Bone marrow (tissue), 2 donors: ENCODE results near the gene RNU2-63P.
"Not testable (repeated sequence)": the region's sequence is repeated elsewhere in the genome, so short reads cannot be mapped to it uniquely, and the experiment has no call there.

ENCODE experiments used
- DNase-seq, 2 donors: peaks; one replicate each; lab custom pipeline; 2025; lab: John Stamatoyannopoulos, UW

Gene RNU2-63P

DNA sequence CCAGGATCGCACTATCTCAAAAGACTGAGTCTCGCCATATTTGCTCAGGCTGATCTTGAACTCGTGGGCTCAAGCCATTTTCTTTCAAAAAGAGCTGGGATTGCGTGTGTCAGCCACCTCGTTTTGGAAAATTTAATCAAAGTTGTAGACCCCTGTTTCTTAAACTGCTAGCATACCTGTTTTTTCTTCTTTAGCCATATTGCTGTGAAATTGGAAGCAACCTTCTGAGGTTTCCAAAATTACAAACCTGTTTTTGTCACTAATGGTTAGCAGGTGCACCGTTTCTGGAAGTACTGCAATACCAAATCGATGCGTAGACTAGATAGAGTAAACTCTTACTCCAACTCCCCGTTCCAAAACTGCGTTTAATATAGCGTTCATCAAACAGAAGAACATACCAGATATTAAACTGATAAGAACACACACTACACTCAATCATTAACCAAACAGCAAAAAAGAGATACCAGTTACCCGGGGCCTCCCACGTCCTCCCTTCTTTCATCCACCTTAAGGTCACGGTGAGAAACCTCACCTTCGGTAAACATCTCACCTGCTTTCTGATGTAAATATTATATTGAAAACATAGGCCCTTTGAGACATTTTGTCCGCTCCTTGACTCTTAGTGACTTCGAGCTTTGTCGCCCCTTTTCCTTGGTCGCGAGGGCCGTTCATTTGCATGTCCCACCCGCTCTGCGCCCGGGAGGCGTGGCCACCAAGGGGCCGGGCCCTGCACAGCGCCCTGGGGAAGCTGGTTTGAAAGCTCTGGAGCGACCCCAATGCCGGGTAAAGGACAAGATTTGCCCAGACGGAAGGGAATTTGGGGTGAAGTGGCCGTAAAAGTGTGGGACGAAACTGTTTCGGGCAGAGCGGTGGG is at the start of gene RNU2-63P:
Gene RNU2-63P, minus strand, starts transcription at position 462 of the 874 bp plus-strand sequence.
- peak; percentile 77 to 89 for DNase-seq

- no peak for DNase-seq
These were observed 44.9 kb upstream of the RNU2-63P start for GRCh38 chr2:88061295-88061694.

GRCh38 chr2:88060907-88061275 is 44.5 kb upstream of the RNU2-63P start:
- no peak for DNase-seq

DNA sequence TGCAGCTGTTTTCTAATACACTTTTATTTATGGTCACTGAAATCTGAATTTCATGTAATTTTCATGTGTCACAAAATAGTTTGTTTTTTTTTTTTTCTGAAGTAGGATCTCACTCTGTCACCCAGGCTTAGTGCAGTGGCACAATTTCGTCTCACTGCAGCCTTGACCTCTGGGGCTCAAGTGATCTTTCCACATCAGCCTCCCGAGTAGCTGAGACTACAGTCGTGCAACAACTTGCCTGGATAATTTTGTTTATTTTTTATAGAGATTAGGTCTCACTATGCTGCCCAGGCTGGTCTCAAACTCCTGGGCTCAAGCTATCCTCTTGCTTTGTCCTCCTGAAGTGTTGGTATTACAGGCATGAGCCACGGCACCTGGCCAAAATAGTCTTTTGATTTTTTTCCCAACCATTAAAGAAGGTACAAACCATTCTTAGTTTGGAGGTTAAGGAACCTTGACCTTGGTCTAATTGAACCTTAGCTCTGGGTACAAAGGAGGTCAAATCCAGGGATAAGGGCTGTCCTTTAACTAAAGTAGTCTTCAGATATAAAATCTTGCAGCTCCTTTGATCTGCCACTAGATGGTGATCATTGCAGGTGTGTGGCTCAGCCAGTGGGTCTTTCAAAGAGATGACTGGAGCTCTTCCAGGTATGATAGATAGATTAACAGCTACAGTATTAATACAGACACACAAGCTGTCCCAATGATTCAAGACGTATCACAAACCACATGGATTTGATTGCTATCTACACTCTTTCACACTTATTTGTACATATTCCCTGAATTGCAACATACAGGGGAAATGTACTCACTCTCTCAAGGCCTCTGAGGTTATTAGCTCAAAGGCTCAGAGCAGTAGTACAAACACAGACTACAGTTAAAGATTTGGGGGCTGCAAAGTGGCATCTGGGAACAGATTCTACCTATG is 43.9 kb upstream of the RNU2-63P start:
- DNase-seq, result peak in 1 of 2 donors; percentile 17

DNA sequence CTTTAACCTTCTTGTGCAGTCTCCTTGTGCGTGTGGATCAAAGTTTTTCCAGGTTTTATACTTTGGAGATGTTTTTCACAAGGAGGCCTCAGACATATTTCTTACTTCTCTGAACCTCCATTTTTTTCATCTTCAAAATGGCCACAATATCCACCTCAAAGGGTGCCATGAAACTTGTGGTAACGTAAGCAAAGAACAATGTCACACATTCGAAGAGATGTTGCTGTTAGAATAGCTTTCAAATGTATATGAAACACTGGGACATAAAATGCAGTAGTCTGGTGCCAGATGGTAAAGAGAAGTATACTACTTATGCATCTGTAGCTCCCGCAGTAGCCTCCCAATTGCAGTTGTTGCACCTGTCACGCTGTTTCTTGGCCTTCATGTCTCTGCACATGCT is 41.8 kb upstream of the RNU2-63P start:
- DNase-seq, result no peak

DNA sequence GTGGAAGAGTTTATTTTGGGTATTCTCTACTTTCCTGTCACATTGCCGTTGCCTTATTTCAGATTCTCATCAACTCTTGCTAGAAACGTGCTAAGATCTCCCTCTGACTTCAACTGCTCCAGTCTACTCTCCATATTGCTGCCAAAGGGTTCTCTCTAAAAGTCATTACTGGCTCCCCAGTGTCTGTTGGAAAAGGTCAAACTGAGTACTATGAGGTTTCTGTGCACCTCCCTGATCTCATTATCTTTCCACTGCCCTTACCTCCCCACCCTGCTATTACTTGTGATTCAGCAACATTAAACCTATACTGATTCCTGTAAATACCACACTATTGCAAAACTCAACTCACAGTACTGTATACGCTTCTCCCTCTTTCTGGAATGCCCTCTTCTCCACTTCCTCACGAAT is 41.1 kb upstream of the RNU2-63P start:
- DNase-seq, result no peak

- DNase-seq, result peak; percentile 74 to 84
These were observed 39.2 kb upstream of the RNU2-63P start, which contains the start of gene KRCC1 for GRCh38 chr2:88055371-88056128. Gene KRCC1, minus strand, starts transcription at chr2:88055783. Its CDS starts 27,220 bp downstream, at chr2:88028563.

DNA sequence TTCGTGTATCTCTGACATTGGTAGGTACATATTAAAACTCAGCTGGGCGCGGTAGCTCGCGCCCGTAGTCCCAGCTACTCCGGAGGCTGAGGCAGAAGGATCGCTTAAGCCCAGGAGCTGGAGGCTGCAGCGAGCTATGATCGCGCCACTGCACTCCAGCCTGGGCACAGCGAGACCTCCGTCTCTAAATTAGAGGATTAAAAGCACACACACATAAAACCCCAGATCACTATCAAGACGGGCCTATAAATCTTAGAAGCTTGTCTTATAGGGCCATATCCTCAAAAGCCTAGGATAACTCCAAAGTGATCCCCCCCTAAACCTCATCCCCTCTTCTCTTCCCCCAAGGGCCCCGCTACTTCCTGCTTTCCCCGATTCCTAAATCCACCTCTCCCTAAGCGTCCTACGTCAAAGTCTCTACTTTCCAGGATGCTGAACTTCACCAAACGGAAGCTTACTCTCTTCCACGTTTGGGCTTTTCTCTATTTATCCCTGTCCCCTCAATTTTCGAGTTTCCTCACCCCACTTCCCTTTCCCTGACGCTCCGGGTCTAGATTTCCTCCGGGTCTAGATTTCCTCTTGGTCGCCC is 38.5 kb upstream of the RNU2-63P start:
- DNase-seq, result no peak

DNA sequence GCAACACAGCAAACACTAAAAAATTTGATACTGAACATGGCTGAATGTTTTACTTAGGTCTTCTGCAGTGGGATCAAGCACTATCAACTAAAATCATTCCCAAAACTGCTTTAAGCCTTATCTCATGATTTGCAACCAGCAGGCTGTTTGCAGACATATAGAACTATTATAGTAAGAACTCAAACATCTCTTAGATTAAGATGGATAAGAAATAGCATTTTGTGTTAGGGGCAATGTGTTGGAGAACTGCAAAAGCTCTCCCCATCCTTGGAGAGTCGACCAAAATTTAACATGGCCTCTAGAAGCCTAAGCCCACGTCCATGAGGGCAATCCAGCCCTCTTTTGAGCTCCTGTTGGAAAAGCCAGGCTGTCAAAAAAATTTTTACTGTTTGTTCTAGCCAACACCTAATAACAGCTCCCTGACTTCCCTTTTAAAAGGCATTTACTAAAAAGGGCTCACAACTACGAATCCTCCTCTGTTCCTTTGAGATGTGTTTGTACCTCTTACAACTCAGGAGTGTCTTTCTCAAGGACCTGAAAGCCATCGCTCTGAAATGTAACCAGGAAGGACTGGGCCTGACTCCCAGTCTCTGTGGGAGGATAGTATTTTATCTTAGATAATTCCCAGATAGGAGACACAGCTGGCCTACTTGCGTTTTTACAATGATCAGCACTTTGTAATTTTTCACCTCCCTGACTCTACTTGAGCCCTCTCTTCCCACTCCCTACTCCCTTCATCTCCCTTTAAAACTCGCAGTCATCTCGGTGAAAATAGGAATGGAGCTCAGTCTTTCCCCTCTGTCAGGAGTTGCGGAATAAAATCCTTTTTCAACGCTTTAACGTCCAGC is 37.8 kb upstream of the RNU2-63P start:
- DNase-seq, result no peak

- no peak for DNase-seq
These were observed 36.9 kb upstream of the RNU2-63P start for GRCh38 chr2:88053296-88053695.

DNA sequence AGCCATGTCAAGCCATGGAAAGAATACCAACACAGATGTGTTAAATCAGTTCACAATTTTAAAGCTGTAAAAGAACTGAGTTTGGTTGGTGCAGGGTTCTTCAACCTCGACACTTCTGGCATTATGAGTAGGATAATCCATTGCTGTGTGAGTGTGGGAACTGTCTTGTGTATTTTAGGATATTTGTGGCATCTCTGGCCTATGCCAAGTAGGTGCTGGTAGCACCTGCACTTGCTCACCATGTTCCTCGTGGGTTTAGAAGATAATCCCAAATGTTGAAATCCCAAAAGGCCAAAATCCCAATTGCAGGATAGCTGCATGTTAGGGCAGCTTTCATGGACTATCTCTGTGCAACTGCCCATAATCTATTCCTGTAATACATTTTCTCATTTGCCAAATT is 35.4 kb upstream of the RNU2-63P start:
- DNase-seq, result no peak

- no peak for DNase-seq
These were observed 33.3 kb upstream of the RNU2-63P start for GRCh38 chr2:88049622-88050021.

DNA sequence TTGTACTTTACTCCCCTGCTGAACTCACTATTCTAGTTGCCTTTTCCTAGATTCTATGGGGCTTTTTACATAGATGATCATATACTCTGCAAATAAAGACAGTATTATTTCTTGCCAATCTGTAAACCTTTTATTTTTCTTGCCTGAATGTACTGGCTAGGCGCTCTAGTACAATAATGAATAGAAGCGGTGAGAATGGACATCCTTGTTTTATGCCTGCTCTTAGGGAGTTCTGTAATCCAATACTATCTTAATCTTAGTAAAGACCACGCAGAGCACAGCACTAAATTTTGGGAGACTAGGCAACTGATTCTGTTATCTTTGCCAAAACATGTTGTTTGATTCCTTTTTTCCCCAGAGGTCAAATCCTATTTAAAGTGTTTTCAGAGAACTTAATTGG is 32.2 kb upstream of the RNU2-63P start:
- DNase-seq, result no peak

- DNase-seq, result not testable (repeated sequence)
These were observed 29.2 kb upstream of the RNU2-63P start for GRCh38 chr2:88045561-88045960.

DNA sequence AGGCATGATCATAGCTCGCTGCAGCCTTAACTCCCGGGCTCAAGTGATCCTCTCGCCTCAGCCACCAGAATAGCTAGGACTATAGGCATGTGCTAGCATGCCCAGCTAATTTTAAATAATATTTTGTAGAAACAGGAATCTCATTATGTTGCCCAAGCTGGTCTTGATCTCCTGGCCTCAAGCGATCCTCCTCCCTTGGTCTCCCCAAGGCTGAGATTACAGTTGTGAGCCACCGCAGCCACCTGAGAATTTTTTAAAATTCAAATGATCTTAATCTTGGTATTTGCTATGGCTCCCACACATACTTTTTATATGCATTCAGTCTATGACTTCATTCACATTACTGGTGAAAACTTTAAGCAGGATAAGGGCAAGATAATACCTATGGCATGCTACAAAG is 26.1 kb upstream of the RNU2-63P start:
- DNase-seq, result no peak

- DNase-seq, result no peak
These were observed 22.1 kb upstream of the RNU2-63P start for GRCh38 chr2:88038263-88039105.

DNA sequence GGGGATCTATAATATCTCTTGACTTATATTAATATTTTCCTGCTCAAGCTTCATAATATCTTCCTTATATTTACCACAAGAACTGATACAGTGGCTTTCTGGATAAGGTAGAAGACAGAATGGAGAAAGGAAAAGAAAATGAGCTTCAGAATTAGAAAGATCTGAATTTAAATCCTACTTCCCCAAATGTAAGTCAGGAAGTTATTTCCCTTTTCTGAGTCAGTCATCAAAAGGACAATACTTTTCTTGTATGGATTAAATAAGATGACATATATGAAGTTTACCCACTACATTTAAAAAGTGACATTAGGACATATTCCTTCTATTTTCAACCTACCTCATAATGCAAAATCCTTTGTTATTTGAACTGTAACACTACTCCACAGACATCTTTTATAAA is 20.3 kb upstream of the RNU2-63P start:
- no peak for DNase-seq

DNA sequence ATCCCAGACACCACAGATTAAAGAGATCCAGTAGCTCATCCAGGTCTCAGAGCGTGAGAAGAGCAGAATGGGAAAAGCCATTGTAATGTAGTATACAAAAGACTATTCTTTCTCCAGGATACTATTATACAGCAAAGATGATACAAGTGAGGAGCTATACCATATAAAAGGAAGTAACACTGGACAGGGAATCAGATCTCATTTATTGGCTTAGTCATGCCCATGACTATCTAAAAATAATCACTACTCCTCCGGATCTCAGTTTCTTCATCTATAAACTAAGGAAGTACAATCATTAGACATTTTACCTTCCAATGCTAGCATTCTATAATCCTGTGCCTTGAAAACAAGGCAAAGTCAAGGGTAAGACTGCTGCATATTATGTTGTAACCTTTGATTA is 19.8 kb upstream of the RNU2-63P start:
- no peak for DNase-seq

DNA sequence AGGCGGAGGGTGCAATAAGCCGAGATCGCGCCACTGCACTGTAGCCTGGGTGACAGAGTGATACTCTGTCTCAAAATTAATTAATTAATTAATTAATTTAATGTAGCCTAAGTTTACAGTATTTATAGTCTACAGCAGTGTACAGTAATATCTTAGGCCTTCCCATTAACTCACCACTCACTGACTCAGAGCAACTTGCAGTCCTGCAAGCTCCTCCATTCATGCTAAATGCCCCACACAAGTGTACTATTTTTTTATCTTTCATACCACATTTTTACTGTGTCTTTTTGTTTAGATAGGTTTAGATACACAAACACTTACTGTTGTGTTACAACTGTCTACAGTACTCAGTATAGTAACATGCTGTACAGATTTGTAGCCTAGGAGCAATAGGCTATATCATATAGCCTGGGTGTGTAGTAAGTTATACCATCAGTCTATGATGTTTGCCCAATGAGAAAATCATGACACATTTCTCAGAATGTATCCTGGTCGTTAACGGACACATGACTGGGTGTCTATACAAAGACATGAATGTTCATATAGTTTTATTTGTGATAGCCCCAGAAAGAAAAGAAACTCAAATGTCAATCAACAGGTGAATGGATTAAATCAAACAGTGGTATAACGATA is 15.8 kb upstream of the RNU2-63P start:
- DNase-seq, result no peak
